HG03159 (cell line): Measurements from ENCODE around the gene NPB.

Experiments used
- ATAC-seq: cut with Tn5 transposase; IDR thresholded peaks from one replicate; pipeline ENCODE4 v1.9.1; 2021; ENCODE audit warnings: mild to moderate bottlenecking, moderate library complexity; ENCODE audit not compliant: unreplicated experiment

The NPB gene

GRCh38 chr17:81924557-81925532 is 22.8 kb downstream of the NPB start:
- no peak for ATAC-seq

DNA sequence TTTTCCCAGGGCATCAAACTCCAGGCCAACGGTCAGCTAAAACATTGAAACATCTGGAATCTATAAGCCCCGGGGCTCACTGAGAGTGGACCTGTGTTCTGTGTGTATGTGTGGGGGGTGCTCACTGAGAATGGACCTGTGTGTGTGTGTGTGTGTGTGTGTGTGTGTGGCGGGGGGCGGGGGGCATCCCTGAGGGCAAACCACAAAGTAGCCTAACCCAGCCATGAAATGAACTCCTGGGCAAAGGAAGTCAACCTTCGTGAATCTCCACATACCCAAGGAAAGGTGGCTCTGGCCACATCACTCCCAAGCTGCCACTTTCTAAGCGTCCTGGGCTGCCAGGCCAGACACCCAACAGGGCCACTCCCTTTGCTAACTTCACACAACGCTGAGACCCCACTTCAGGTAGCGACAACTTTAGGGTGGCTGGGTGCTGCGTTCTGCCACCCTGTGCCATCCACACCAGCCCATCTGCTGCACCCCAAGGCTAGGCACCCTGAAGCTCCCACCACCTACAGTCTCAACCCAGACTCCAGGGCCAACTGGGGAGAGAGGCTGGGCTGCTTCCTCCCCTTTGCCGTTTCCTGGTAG is 23.9 kb downstream of the NPB start:
- ATAC-seq = no peak

DNA sequence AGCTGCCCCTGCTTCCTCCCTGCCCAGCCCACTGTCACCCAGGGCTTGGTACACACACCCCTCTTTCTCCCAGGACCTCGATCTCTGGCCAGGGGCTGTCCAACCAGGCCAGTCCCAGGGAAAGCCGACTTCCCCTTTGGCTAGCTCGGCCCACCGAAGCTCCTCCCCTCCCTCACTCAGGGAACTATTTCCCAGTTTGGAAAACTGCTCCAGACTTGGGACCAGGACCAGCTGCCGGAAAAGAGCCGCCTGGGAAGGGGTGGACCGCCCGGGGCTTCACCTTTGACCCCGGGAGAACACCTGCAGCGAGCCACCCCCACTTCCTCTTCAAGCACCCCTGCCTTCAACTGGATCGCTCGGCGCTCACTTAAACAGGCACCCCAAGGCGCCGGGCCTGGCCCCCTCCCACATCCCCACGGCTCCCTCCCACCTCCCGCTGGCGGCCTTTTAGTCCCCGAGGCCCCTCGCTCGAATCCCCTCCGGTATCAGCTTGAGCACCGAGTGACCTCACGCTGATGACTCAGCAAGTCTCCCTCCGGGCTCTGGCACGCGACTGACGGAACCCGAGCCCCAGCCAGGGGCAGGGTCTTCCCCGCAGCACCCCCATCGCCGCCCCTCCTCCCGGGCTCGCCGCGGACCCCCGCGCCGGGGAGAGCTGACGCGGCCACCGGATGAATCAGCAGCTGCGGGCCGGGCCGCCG is 24.6 kb downstream of the NPB start:
- ATAC-seq = peak; percentile 12

DNA sequence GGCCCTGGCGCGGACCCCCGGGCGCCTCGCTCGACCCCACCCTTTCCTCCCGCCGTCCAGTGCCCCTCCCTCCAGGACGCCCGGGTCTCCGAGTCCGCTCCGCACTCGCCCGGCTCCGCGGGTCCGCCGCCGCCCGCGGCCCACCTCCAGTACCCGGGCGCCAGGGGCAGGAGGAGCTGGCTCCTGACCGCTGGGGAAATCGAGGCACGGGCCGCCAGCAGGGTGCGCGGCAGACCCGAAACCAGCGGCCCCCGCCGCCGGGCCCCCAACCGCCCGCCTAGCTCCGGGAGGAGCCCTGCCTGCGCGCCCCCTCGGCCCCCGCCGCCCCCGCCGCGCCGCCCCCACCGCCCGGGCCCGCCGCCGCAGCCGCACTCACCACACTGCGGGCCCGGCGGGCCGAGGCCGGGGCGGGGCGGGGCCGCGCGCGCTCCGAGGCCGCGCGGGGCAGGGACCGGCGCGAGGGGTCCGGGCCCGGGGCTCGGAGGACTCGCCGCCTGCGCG is 25.2 kb downstream of the NPB start:
- peak; percentile 15 for ATAC-seq

GRCh38 chr17:81927653-81928543 is 25.9 kb downstream of the NPB start, which contains the start of gene MAFG:
MAFG (minus strand) TSS chr17:81927735; CDS start chr17:81923185, 4,550 bp downstream.
- peak; percentile 59 for ATAC-seq

DNA sequence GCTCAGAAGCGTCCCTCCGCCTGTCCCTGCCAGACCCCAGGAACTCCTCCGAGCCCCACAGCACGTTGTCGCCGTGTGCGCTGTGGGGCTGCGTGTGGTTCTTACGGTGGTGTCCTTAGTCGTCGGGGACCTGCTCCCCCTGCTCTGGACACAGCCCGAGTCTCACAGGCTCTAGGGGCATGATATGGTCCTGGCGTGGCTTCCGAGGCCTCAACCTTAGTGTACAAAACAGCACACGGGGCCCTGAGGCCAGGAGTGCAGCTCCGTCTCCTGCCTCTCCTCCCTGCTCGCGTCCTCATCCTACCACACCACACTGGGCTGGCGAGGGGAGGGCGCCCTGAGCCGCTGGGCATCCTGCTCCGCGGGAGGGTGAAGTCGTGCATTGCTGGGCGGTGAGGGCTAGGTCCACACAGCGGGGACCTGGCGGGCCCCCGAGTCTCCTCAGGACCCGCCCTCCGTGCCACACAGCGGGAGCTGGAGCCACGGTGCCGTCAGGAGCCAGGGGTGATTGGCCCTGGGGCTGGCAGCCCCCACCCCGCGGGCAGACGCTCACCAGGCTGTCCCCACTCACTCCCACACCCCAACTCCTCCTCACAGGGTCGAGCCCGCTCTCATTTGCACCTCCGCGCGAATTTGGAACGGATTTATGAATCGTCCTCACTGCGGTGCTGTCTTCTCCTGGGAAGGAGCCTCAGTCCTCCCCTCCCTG is 26.7 kb downstream of the NPB start:
- no peak for ATAC-seq

DNA sequence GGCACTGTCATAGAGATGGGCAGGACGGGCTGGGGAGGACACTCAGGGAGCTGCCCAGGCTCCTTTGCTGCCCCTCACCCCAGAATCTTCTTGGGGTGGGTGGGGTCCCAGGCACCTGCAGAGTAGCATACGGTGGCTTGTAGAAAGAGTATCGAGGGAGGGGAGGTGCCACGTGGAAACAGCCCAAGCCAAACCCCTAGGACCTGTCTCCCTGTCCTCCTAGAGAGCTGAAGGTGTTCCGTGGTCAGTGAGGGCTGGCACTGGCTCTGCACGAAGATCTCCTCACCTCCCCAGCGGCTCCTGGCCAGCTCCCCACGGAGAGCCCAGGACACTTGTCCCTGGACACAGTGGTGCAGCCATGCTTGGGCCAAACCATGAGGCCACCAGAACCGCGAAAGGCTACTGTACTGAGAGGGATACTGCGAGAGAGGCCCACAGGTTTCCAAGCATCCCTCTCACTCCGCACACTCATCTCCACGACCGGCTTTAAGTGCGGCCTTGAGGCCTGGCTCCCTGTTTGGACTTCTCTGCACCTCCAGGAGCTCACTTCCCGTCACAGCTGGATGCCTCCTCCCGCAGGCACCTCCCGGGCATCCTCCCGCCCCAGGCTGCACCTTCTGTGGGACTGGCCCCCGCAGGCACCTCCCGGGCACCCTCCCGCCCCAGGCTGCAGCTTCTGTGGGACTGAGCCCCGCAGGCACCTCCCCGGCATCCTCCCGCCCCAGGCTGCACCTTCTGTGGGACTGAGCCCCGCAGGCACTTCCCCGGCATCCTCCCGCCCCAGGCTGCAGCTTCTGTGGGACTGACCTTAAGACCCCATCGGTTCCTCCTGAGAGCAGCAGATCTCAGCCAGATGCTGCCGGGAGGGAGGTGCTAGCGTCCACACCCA is 27.5 kb downstream of the NPB start:
- no peak for ATAC-seq

GRCh38 chr17:81930142-81931125 is 28.4 kb downstream of the NPB start:
- no peak for ATAC-seq

GRCh38 chr17:81931189-81931556 is 29.1 kb downstream of the NPB start:
- no peak for ATAC-seq

- no peak for ATAC-seq
Measured at GRCh38 chr17:81931557-81932332, 29.7 kb downstream of the NPB start.

- ATAC-seq = no peak
Measured at GRCh38 chr17:81932333-81932983, 30.4 kb downstream of the NPB start.

GRCh38 chr17:81933178-81933699 is 31.2 kb downstream of the NPB start:
- ATAC-seq = no peak

GRCh38 chr17:81934098-81934757 is 32.2 kb downstream of the NPB start:
- ATAC-seq = no peak

DNA sequence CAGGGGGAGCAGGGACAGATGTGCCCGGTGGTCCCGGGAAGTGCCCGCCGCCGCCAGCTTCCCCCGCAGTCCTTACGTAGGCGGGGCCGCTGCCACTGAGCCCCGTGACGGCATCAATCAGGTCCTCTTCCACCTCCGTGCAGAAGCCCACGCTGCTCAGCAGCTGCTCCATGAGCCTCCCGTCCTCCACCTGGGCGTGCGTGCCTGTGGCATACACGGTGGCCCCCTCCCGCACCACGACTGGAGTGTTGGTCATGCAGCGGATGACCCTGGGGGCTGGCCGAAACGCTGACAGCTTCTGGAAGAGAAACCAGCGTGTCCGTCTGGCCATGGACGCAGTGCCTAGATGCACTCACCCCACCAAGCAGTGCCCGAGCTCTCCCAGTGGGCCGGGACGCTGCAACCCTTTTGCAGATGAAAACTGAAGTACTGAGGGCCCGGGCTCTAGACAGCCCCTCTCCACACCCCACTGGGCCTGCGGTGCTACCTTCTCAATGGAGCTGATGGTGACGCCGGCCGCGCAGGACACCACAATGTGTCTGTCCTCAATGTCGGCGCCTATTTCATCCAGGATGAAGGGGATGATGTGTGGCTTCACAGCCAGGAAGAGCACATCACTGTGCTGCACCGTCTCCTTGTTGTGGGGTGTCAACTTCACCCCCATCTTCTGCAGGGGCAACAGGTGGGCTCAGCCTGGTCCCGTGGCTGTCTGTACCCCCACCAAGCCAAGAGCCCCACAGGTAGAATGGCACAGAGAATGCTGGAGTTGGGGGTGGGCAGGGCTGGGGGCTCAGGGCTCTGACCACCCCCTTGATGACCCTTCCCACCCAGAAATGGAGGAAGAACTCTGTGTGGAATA is 33.0 kb downstream of the NPB start:
- ATAC-seq = no peak

- ATAC-seq = no peak
Measured at GRCh38 chr17:81935709-81936084, 33.7 kb downstream of the NPB start.
